ENCODE results near the gene ASTN1.

ASTN1 gene

GRCh38 chr1:177032434-177032833 lies 132.1 kb downstream of the ASTN1 start:
- no peak overlapping the region for H3K27ac ChIP-seq
- TF ChIP-seq CTCF (conservative IDR thresholded peaks at IDR 0.05): no peak

GRCh38 chr1:177024623-177025022 lies 139.9 kb downstream of the ASTN1 start:
- no peak overlapping the region for H3K27ac ChIP-seq
- no peak for TF ChIP-seq CTCF (conservative IDR thresholded peaks at IDR 0.05)

DNA sequence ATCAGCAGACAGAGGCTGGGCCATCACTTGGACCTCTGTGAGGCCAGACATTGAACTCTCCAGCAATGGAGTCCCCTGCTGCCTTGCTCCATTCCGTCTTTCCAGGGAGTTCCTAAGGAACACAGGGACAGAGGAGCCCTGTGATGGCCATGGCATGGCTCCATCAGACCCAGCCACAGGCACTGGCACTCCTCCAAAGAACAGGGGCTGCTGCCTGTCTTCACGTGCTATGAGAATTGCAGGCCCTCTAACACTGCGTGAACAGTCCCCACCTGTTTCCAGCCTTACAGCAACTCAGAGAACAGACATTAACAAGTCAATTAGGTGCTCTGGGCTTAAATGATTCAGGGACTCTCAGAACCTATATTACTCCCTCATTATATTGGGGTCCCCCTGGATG lies 140.8 kb downstream of the ASTN1 start:
- no peak overlapping the region for H3K27ac ChIP-seq
- no peak for TF ChIP-seq CTCF (conservative IDR thresholded peaks at IDR 0.05)

DNA sequence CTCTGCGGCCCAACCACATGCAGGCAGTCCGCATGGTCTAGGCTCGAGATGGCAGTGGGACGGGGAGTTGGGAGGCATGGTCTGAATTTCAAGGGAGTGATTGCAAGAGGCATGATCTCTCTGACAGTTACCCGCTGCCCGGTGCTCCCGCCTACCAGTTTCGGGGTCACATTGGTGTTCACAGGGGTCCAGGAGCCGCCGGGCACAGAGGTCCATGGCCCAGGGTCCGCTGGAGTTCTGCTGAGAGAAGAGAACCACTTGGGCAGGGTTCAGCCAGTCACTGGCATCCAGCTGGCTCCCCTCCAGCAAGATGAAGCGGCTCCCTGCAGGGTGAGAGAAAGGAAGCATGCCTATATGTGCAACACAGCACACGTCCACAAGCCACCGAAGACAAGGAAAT lies 141.3 kb downstream of the ASTN1 start:
- H3K27ac ChIP-seq: no peak overlapping the region
- TF ChIP-seq CTCF (conservative IDR thresholded peaks at IDR 0.05): no peak

- TF ChIP-seq CTCF (conservative IDR thresholded peaks at IDR 0.05): no peak
- H3K27ac ChIP-seq: no peak overlapping the region
Observed at GRCh38 chr1:177021687-177022086, 142.8 kb downstream of the ASTN1 start.

- H3K27ac ChIP-seq: no peak overlapping the region
- TF ChIP-seq CTCF (conservative IDR thresholded peaks at IDR 0.05): no peak
Observed at GRCh38 chr1:177020851-177021589, 143.5 kb downstream of the ASTN1 start.

DNA sequence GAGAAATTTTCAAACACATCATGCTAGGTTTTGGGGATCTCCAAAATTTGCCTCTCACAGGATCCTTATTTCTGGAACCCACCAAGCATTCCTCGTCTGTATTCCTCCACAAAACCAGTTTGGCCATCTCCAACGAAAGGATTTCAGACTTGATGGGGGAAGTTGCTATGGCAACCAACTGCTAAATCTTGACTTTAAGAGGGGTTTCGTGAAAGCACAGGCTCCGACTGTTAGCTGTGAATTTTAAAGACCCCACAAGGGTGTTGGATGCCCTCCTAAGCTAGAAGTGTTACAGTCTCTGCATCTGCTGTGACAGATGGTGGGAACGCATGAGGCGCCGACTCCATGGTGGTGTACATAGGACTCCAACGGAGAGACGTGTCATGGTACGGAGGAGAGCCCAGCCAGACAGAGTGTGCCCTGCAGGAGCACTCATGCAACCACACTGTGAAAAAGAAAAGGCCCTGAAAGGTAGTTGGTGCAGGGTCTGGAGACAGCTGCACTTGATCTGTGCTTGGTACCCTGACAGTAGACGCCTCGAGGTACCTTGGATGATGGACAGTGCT lies 147.1 kb downstream of the ASTN1 start:
- H3K27ac ChIP-seq: no peak overlapping the region
- no peak for TF ChIP-seq CTCF (conservative IDR thresholded peaks at IDR 0.05)
